ENCODE results near the gene TGM1. TPM values are rescaled to one million over a fixed set of nuclear protein-coding genes. Genes with fewer than 3 reads are reported as not detected.

TGM1 gene
- total RNA-seq, 1 experiment from 2014 or later, result 1.3 TPM

- Histone ChIP-seq H3K4me2 (ENCODE audit: low read depth, low read length, poor library complexity, severe bottlenecking) (no peak within 1 kb of the TSS), H3K4me1 (ENCODE audit: low read length) (peaks cover 26% of the 10 kb centered on the region), H3K27me3 (ENCODE audit: low read length) (no peaks in the 10 kb centered on the region), H4K20me1 (ENCODE audit: insufficient read depth, low read depth, low read length) (no peaks in the 10 kb centered on the region; the same call in 1 of the 2 replicates), H2AFZ (ENCODE audit: low read length) (no peak within 1 kb of the TSS), H3K9me2 (replicated peaks; ENCODE audit: insufficient read depth, low read length) (no peaks in the 10 kb centered on the region), H3K36me3 (ENCODE audit: insufficient read depth, low read length) (peaks cover 29% of the 10 kb centered on the region; the same call in 1 of the 2 replicates), H3K9ac (ENCODE audit: low read length) (no peak within 1 kb of the TSS), H3K9me3 (ENCODE audit: low read length) (no peaks in the 10 kb centered on the region), H3K27ac (ENCODE audit: low read length) (no peak within 1 kb of the TSS), H3K79me2 (ENCODE audit: low read length) (peaks cover 10% of the 10 kb centered on the region; the same call in 1 of the 2 replicates), H3K4me3 (ENCODE audit: low read length) (no peak within 1 kb of the TSS)
- DNase-seq, result peak; percentile 90
These were observed 44.8 kb upstream of the TGM1 start, which contains the start of gene CIDEB for GRCh38 chr14:24307575-24308341. TSS of gene CIDEB (minus strand) at chr14:24307977. CDS start at chr14:24307858, 119 bp downstream.

GRCh38 chr14:24307156-24307574, 44.2 kb upstream of the TGM1 start:
- Histone ChIP-seq H4K20me1 (ENCODE audit: insufficient read depth, low read depth, low read length) (no peaks in the 10 kb centered on the region; the same call in 1 of the 2 replicates), H3K4me1 (ENCODE audit: low read length) (peaks cover 20% of the 10 kb centered on the region), H3K9me2 (replicated peaks; ENCODE audit: insufficient read depth, low read length) (no peaks in the 10 kb centered on the region), H3K27ac (ENCODE audit: low read length) (no peak overlapping the region), H3K4me3 (ENCODE audit: low read length) (no peak overlapping the region), H2AFZ (ENCODE audit: low read length) (no peak overlapping the region), H3K9me3 (ENCODE audit: low read length) (no peaks in the 10 kb centered on the region), H3K9ac (ENCODE audit: low read length) (no peak overlapping the region), H3K27me3 (ENCODE audit: low read length) (no peaks in the 10 kb centered on the region), H3K36me3 (ENCODE audit: insufficient read depth, low read length) (peaks cover 35% of the 10 kb centered on the region), H3K4me2 (ENCODE audit: low read depth, low read length, poor library complexity, severe bottlenecking) (no peak overlapping the region), H3K79me2 (ENCODE audit: low read length) (peaks cover 15% of the 10 kb centered on the region; the same call in 1 of the 2 replicates)
- DNase-seq, result no peak

GRCh38 chr14:24304019-24304387, 41.0 kb upstream of the TGM1 start:
- Histone ChIP-seq H3K4me3 (ENCODE audit: low read length) (no peak overlapping the region), H3K36me3 (ENCODE audit: insufficient read depth, low read length) (peaks cover 34% of the 10 kb centered on the region), H3K9ac (ENCODE audit: low read length) (no peak overlapping the region), H3K9me2 (replicated peaks; ENCODE audit: insufficient read depth, low read length) (no peaks in the 10 kb centered on the region), H3K4me2 (ENCODE audit: low read depth, low read length, poor library complexity, severe bottlenecking) (no peak overlapping the region), H3K27ac (ENCODE audit: low read length) (no peak overlapping the region), H3K27me3 (ENCODE audit: low read length) (no peaks in the 10 kb centered on the region), H4K20me1 (ENCODE audit: insufficient read depth, low read depth, low read length) (peaks cover 9% of the 10 kb centered on the region; the same call in 1 of the 2 replicates), H3K9me3 (ENCODE audit: low read length) (no peaks in the 10 kb centered on the region), H3K79me2 (ENCODE audit: low read length) (peaks cover 38% of the 10 kb centered on the region), H2AFZ (ENCODE audit: low read length) (no peak overlapping the region), H3K4me1 (ENCODE audit: low read length) (peaks cover 15% of the 10 kb centered on the region)
- no peak for DNase-seq

GRCh38 chr14:24300326-24300980, 37.5 kb upstream of the TGM1 start:
- H4K20me1 ChIP-seq (ENCODE audit: insufficient read depth, low read depth, low read length), result peaks cover 9% of the 10 kb centered on the region; the same call in 1 of the 2 replicates
- H3K4me1 ChIP-seq (ENCODE audit: low read length), result peaks cover 34% of the 10 kb centered on the region
- H3K9ac ChIP-seq (ENCODE audit: low read length), result peak overlapping the region; percentile 82
- no peak overlapping the region for H3K27ac ChIP-seq (ENCODE audit: low read length)
- peaks cover 42% of the 10 kb centered on the region for H3K79me2 ChIP-seq (ENCODE audit: low read length)
- peak overlapping the region; percentile 94 for H3K4me2 ChIP-seq (ENCODE audit: low read depth, low read length, poor library complexity, severe bottlenecking)
- no peaks in the 10 kb centered on the region for H3K27me3 ChIP-seq (ENCODE audit: low read length)
- H3K9me2 ChIP-seq (replicated peaks; ENCODE audit: insufficient read depth, low read length), result no peaks in the 10 kb centered on the region
- H3K4me3 ChIP-seq (ENCODE audit: low read length), result peak overlapping the region; percentile 84
- no peaks in the 10 kb centered on the region for H3K9me3 ChIP-seq (ENCODE audit: low read length)
- DNase-seq, result no peak
- H3K36me3 ChIP-seq (ENCODE audit: insufficient read depth, low read length), result peaks cover 32% of the 10 kb centered on the region
- no peak overlapping the region for H2AFZ ChIP-seq (ENCODE audit: low read length)

GRCh38 chr14:24299255-24300191, 36.5 kb upstream of the TGM1 start, which contains the start of the genes DHRS1 and NOP9:
TSS of gene DHRS1 (minus strand) at chr14:24299780. CDS start at chr14:24299106, 674 bp downstream.
TSS of gene NOP9 (plus strand) at chr14:24299850. CDS start at chr14:24299955, 105 bp downstream.
- peak within 1 kb of the TSS; percentile 84 for H3K4me3 ChIP-seq (ENCODE audit: low read length)
- DNase-seq, result peak; percentile 99
- peaks cover 34% of the 10 kb centered on the region for H3K4me1 ChIP-seq (ENCODE audit: low read length)
- peaks cover 9% of the 10 kb centered on the region; the same call in 1 of the 2 replicates for H4K20me1 ChIP-seq (ENCODE audit: insufficient read depth, low read depth, low read length)
- peak within 1 kb of the TSS; percentile 79 for H2AFZ ChIP-seq (ENCODE audit: low read length)
- no peaks in the 10 kb centered on the region for H3K9me3 ChIP-seq (ENCODE audit: low read length)
- no peak within 1 kb of the TSS for H3K27ac ChIP-seq (ENCODE audit: low read length)
- H3K9me2 ChIP-seq (replicated peaks; ENCODE audit: insufficient read depth, low read length), result no peaks in the 10 kb centered on the region
- peak within 1 kb of the TSS; percentile 94 for H3K4me2 ChIP-seq (ENCODE audit: low read depth, low read length, poor library complexity, severe bottlenecking)
- H3K9ac ChIP-seq (ENCODE audit: low read length), result peak within 1 kb of the TSS; percentile 82
- no peaks in the 10 kb centered on the region for H3K27me3 ChIP-seq (ENCODE audit: low read length)
- H3K36me3 ChIP-seq (ENCODE audit: insufficient read depth, low read length), result peaks cover 37% of the 10 kb centered on the region
- H3K79me2 ChIP-seq (ENCODE audit: low read length), result peaks cover 42% of the 10 kb centered on the region

GRCh38 chr14:24298892-24299254, 35.9 kb upstream of the TGM1 start:
- Histone ChIP-seq H2AFZ (ENCODE audit: low read length) (peak overlapping the region; percentile 79; the same call in 1 of the 2 replicates), H3K4me1 (ENCODE audit: low read length) (peaks cover 34% of the 10 kb centered on the region), H3K79me2 (ENCODE audit: low read length) (peaks cover 42% of the 10 kb centered on the region), H3K9ac (ENCODE audit: low read length) (peak overlapping the region; percentile 82), H3K27me3 (ENCODE audit: low read length) (no peaks in the 10 kb centered on the region), H4K20me1 (ENCODE audit: insufficient read depth, low read depth, low read length) (peaks cover 9% of the 10 kb centered on the region; the same call in 1 of the 2 replicates), H3K27ac (ENCODE audit: low read length) (no peak overlapping the region), H3K4me3 (ENCODE audit: low read length) (peak overlapping the region; percentile 84), H3K9me2 (replicated peaks; ENCODE audit: insufficient read depth, low read length) (no peaks in the 10 kb centered on the region), H3K4me2 (ENCODE audit: low read depth, low read length, poor library complexity, severe bottlenecking) (peak overlapping the region; percentile 94), H3K9me3 (ENCODE audit: low read length) (no peaks in the 10 kb centered on the region), H3K36me3 (ENCODE audit: insufficient read depth, low read length) (peaks cover 32% of the 10 kb centered on the region)
- peak; percentile 59 for DNase-seq

- Histone ChIP-seq H3K9me3 (ENCODE audit: low read length) (no peaks in the 10 kb centered on the region), H3K27ac (ENCODE audit: low read length) (no peak overlapping the region), H3K4me1 (ENCODE audit: low read length) (peaks cover 34% of the 10 kb centered on the region), H2AFZ (ENCODE audit: low read length) (no peak overlapping the region), H3K4me3 (ENCODE audit: low read length) (no peak overlapping the region), H3K79me2 (ENCODE audit: low read length) (peaks cover 39% of the 10 kb centered on the region), H3K4me2 (ENCODE audit: low read depth, low read length, poor library complexity, severe bottlenecking) (no peak overlapping the region), H3K36me3 (ENCODE audit: insufficient read depth, low read length) (peaks cover 24% of the 10 kb centered on the region), H3K9me2 (replicated peaks; ENCODE audit: insufficient read depth, low read length) (no peaks in the 10 kb centered on the region), H3K9ac (ENCODE audit: low read length) (peak overlapping the region; percentile 5; the same call in 1 of the 2 replicates), H4K20me1 (ENCODE audit: insufficient read depth, low read depth, low read length) (peaks cover 9% of the 10 kb centered on the region; the same call in 1 of the 2 replicates), H3K27me3 (ENCODE audit: low read length) (no peaks in the 10 kb centered on the region)
- DNase-seq, result no peak
These were observed 34.4 kb upstream of the TGM1 start for GRCh38 chr14:24297190-24297964.
